Transverse colon (tissue), 4 donors: ENCODE results near the gene ALS2CL. TPM values are rescaled to one million over a fixed set of nuclear protein-coding genes. Genes with fewer than 3 reads are reported as not detected.

Source experiments
- DNase-seq: peaks from one replicate; pipeline ENCODE4 v3.0.0-alpha.2; 2019
- H3K27ac ChIP-seq, 4 donors: fragments of 200-600 bp; sonication (generic); 2 replicates each; pipeline ENCODE4 v1.5.1; 2016 to 2018; ENCODE audit warnings: inconsistent platforms in 4 of 4
- H3K27me3 ChIP-seq: fragments of 200-600 bp; sonication (generic); 2 replicates; pipeline ENCODE4 v1.5.1; 2017; ENCODE audit warnings: inconsistent platforms
- H3K36me3 ChIP-seq, 4 donors: fragments of 200-600 bp; sonication (generic); 2 replicates each; pipeline ENCODE4 v1.5.1; 2017 to 2019; ENCODE audit warnings: inconsistent platforms in 4 of 4
- H3K4me1 ChIP-seq, 4 donors: fragments of 200-600 bp; sonication (generic); 2 replicates each; pipeline ENCODE4 v1.5.1; 2017 to 2020; ENCODE audit warnings: inconsistent platforms in 4 of 4
- H3K4me3 ChIP-seq, 4 donors: fragments of 200-600 bp; sonication (generic); 1 replicate in 1 of 4; 2 replicates in 3 of 4; pipeline versions ENCODE4 v1.5.1 to v1.6.1; 2017 to 2019; ENCODE audit warnings: inconsistent platforms in 4 of 4
- H3K9me3 ChIP-seq, 2 donors: fragments of 200-600 bp; sonication (generic); 2 replicates each; pipeline ENCODE4 v1.5.1; 2017 to 2019; ENCODE audit warnings: inconsistent platforms in 2 of 2
- CTCF ChIP-seq, 5 experiments: fragments of 200-600 bp in 3 of 5; fragments of 450-650 bp in 2 of 5; sonication (generic) in 3 of 5; IDR thresholded peaks; 1 replicate in 2 of 5; 2 replicates in 3 of 5; pipeline ENCODE4 v1.5.1; 2016 to 2017; ENCODE audit warnings: antibody characterized with exemption in 5 of 5, inconsistent platforms in 3 of 5, mild to moderate bottlenecking in 2 of 5, moderate library complexity in 1 of 5
- EP300 ChIP-seq: sonication (generic); formaldehyde crosslinking; IDR thresholded peaks from one replicate; pipeline ENCODE4 v1.6.1; 2017; ENCODE audit warnings: antibody characterized with exemption, low read depth
- POLR2A ChIP-seq: fragments of 450-650 bp; IDR thresholded peaks from one replicate; pipeline ENCODE4 v1.6.1; 2016; ENCODE audit warnings: antibody characterized with exemption, mild to moderate bottlenecking, moderate library complexity
- POLR2AphosphoS5 ChIP-seq, 3 donors: sonication (generic); formaldehyde crosslinking; IDR thresholded peaks; one replicate each; pipeline ENCODE4 v1.6.1; 2016; ENCODE audit warnings: antibody characterized with exemption in 3 of 3
- WGBS, 2 donors: methylation state at CpG; one replicate each; pipeline ENCODE4 v1.1.5; 2018; ENCODE audit warnings: low coverage in 1 of 2; 5-methylcytosine and 5-hydroxymethylcytosine counted together
- in situ Hi-C, 4 donors: fragments of 200-750 bp; cut with MboI; loops; one replicate each; pipeline versions ENCODE4 v1.15.0 to v1.15.1; 2017; ENCODE audit warnings: low sequenced_read_pairs in 3 of 4, low pct_ligation_motif_present in 1 of 4, low pct_unique_long_range_greater_than_20kb in 1 of 4
- intact Hi-C: fragments of 100-400 bp; cut with DNase I; formaldehyde crosslinking; loops from one replicate; pipeline ENCODE4 v1.15.1; 2023; ENCODE audit warnings: low total_unique reads
- total RNA-seq, 4 donors: library from RNA; depleted of rRNA; stranded (reverse); fragments of >200 nt; gene quantifications; one replicate each; pipeline ENCODE4 v1.1.0, GENCODE V29; 2016

Gene ALS2CL
- total RNA-seq, 4 donors from 2014 or later = 67.5 to 212 (median 116) TPM

GRCh38 chr3:46722443-46722842 is 29.0 kb upstream of the ALS2CL start:
- no peak overlapping the region for H3K27ac ChIP-seq
- no peak for DNase-seq
- in situ Hi-C loops (loop anchor here (25.0 kb wide), 4 partner anchors 140 to 640 kb away; partner anchors contain the start of gene MYL3 (in 1 of the 4)), intact Hi-C loops (no loop called here)
- H3K27me3 ChIP-seq = peaks cover 28% of the 10 kb centered on the region
- H3K9me3 ChIP-seq = no peaks in the 10 kb centered on the region
- no peaks in the 10 kb centered on the region for H3K36me3 ChIP-seq
- 89 to 100% methylated on average over 2 to 5 of the region's 5 CpGs for WGBS, 2 donors
- no peaks in the 10 kb centered on the region for H3K4me1 ChIP-seq
- H3K4me3 ChIP-seq = no peak overlapping the region
- TF ChIP-seq POLR2A = no peak
- no peak for TF ChIP-seq EP300
- no peak for TF ChIP-seq POLR2AphosphoS5 (IDR thresholded peaks at IDR 0.05)
- no peak for TF ChIP-seq CTCF (IDR thresholded peaks at IDR 0.05)

- no peak for DNase-seq
- Histone ChIP-seq H3K4me3 (no peak overlapping the region), H3K9me3 (no peaks in the 10 kb centered on the region), H3K27me3 (peaks cover 27% of the 10 kb centered on the region), H3K27ac (no peak overlapping the region), H3K36me3 (no peaks in the 10 kb centered on the region), H3K4me1 (no peaks in the 10 kb centered on the region)
- intact Hi-C loops (no loop called here), in situ Hi-C loops (loop anchor here (25.0 kb wide), 4 partner anchors 141 to 641 kb away; partner anchors contain the start of gene MYL3 (in 1 of the 4))
- TF ChIP-seq EP300 (no peak), POLR2AphosphoS5 (IDR thresholded peaks at IDR 0.05) (no peak), CTCF (IDR thresholded peaks at IDR 0.05) (no peak), POLR2A (no peak)
- 62% methylated on average over 2 of the region's 2 CpGs; no CpG with 5 or more reads in 1 of the 2 donors for WGBS, 2 donors
Observed at GRCh38 chr3:46721009-46721408, 27.5 kb upstream of the ALS2CL start.

GRCh38 chr3:46719735-46720271 is 26.3 kb upstream of the ALS2CL start:
- in situ Hi-C loops (loop anchor here (10.0 to 25.0 kb wide), 6 partner anchors 142 to 642 kb away; partner anchors contain the start of gene MYL3 (in 1 of the 4)), intact Hi-C loops (no loop called here)
- Histone ChIP-seq H3K4me1 (no peaks in the 10 kb centered on the region), H3K9me3 (no peaks in the 10 kb centered on the region), H3K27ac (no peak overlapping the region), H3K4me3 (no peak overlapping the region), H3K36me3 (no peaks in the 10 kb centered on the region), H3K27me3 (peaks cover 27% of the 10 kb centered on the region)
- no peak for TF ChIP-seq POLR2AphosphoS5 (IDR thresholded peaks at IDR 0.05)
- no peak for TF ChIP-seq POLR2A
- TF ChIP-seq CTCF (IDR thresholded peaks at IDR 0.05) = no peak
- TF ChIP-seq EP300 = no peak
- WGBS, 2 donors = 79 to 100% methylated on average over 1 to 4 of the region's 4 CpGs
- no peak for DNase-seq

- intact Hi-C loops = no loop called here
- Histone ChIP-seq H3K27ac (no peak overlapping the region), H3K4me1 (no peaks in the 10 kb centered on the region), H3K27me3 (peaks cover 27% of the 10 kb centered on the region), H3K4me3 (no peak overlapping the region), H3K36me3 (no peaks in the 10 kb centered on the region), H3K9me3 (no peaks in the 10 kb centered on the region)
- in situ Hi-C loops = loop anchor here (10.0 to 25.0 kb wide), 6 partner anchors 143 to 643 kb away; partner anchors contain the start of gene MYL3 (in 1 of the 4)
- no peak for DNase-seq
- no peak for TF ChIP-seq EP300
- no peak for TF ChIP-seq CTCF (IDR thresholded peaks at IDR 0.05)
- TF ChIP-seq POLR2A = no peak
- WGBS, 2 donors = 73% methylated on average over 2 of the region's 2 CpGs; no CpG with 5 or more reads in 1 of the 2 donors
Observed at GRCh38 chr3:46719044-46719565, 25.6 kb upstream of the ALS2CL start.
